ENCODE results near the gene WWC1. TPM values are rescaled to one million over a fixed set of nuclear protein-coding genes. Genes with fewer than 3 reads are reported as not detected.

Gene WWC1
- total RNA-seq, 1 experiment from 2014 or later, result 52.6 TPM

- Histone ChIP-seq H3K4me1 (ENCODE audit: control insufficient read depth in 1 of 2, insufficient read depth in 2 of 2, low read length in 2 of 2) (no peaks in the 10 kb centered on the region), H3K79me2 (ENCODE audit: insufficient read depth, low read length) (no peaks in the 10 kb centered on the region; the same call in 1 of the 2 replicates), H3K36me3 (ENCODE audit: control insufficient read depth in 1 of 2, insufficient read depth in 2 of 2, low read length in 2 of 2) (peaks cover 5 to 10% of the 10 kb centered on the region in 2 experiments; a peak in 3 of 4 replicates), H3K9me2 (ENCODE audit: insufficient read depth) (no peaks in the 10 kb centered on the region), H3K27me3 (ENCODE audit: insufficient read depth, low read length) (no peaks in the 10 kb centered on the region), H3K4me2 (ENCODE audit: low read length) (no peak overlapping the region), H2AFZ (ENCODE audit: low read depth, low read length, poor library complexity, severe bottlenecking) (no peak overlapping the region), H4K20me1 (ENCODE audit: insufficient read depth) (peaks cover 4% of the 10 kb centered on the region; the same call in 1 of the 2 replicates), H3K4me3 (replicated peaks in 1 of 2; ENCODE audit: low read depth in 1 of 2, low read length in 2 of 2) (no peak overlapping the region), H3K9ac (ENCODE audit: low read length) (no peak overlapping the region), H3K9me3 (ENCODE audit: control insufficient read depth in 1 of 2, insufficient read depth in 1 of 2, low read depth in 1 of 2, low read length in 2 of 2) (no peaks in the 10 kb centered on the region), H3K27ac (ENCODE audit: low read depth, low read length) (no peak overlapping the region)
- intact Hi-C loops (cut with micrococcal nuclease), result no loop called here
- ChIA-PET RAD21 (ENCODE audit: low non-redundant PET in 1 of 2, low total read pairs in 2 of 2, uncharacterized antibody in 2 of 2, unreplicated experiment in 2 of 2) (no interaction called here), CTCF (no interaction called here), POLR2A (no interaction called here)
- BruUV-seq (replicated peaks), result no TSS peak
- ATAC-seq (no peak), DNase-seq (ENCODE audit: low read depth, low spot score) (no peak)
- no peak for TF ChIP-seq TCF7L2 (IDR thresholded peaks at IDR 0.05; ENCODE audit: borderline replicate concordance, extremely low read depth, insufficient read depth, insufficient read length)
- TF ChIP-seq EZH2 (IDR thresholded peaks at IDR 0.05), result no peak
- TF ChIP-seq ELF1 (IDR thresholded peaks at IDR 0.05; ENCODE audit: borderline replicate concordance, low read depth), result no peak
- TF ChIP-seq SIN3A (IDR thresholded peaks at IDR 0.05; ENCODE audit: low read depth), result no peak
- TF ChIP-seq RAD21 (IDR thresholded peaks at IDR 0.05; ENCODE audit: low read depth), result no peak
- TF ChIP-seq ZFX (IDR thresholded peaks at IDR 0.05), result no peak
- no peak for TF ChIP-seq SP1 (IDR thresholded peaks at IDR 0.05; ENCODE audit: low read depth)
- no peak for TF ChIP-seq POLR2A (IDR thresholded peaks at IDR 0.05; ENCODE audit: borderline replicate concordance, extremely low read depth, insufficient read depth, insufficient read length)
- no peak for TF ChIP-seq ZBTB33 (IDR thresholded peaks at IDR 0.05; ENCODE audit: extremely low read depth, insufficient replicate concordance, low read length)
- TF ChIP-seq CTCF (IDR thresholded peaks at IDR 0.05 in 2 of 3, conservative IDR thresholded peaks at IDR 0.05 in 1 of 3; ENCODE audit: borderline replicate concordance in 1 of 3, insufficient read depth in 1 of 3, low read depth in 2 of 3, low read length in 2 of 3), result no peak
- no peak for TF ChIP-seq JUND (IDR thresholded peaks at IDR 0.05)
Measured at GRCh38 chr5:168393773-168394172, 102.3 kb downstream of the WWC1 start.
